MCF 10A (cell line): ENCODE measurements around the gene DOCK9. TPM values are rescaled to one million over a fixed set of nuclear protein-coding genes. Genes with fewer than 3 reads are reported as not detected.

ENCODE experiments used
- BruUV-seq: library from RNA; stranded (reverse); fragments of 400-500 nt; replicated peaks from 2 replicates; lab custom pipeline; 2021; lab: Mats Ljungman, UMichigan
- CTCF ChIA-PET: fragments of 300-600 bp; sonication (Branson Sonifier 250); formaldehyde crosslinking; extraction: SDS; loops from one replicate; lab custom pipeline; 2021; ENCODE audit warnings: antibody characterized with exemption, inconsistent platforms; lab: Yijun Ruan, JAX
- POLR2A ChIA-PET: fragments of 300-600, 350-650 bp; sonication (Branson Sonifier 250); formaldehyde crosslinking; extraction: SDS; loops from one replicate; lab custom pipeline; 2020; ENCODE audit warnings: antibody characterized with exemption, inconsistent platforms; lab: Yijun Ruan, JAX
- DNase-seq: peaks from one replicate; pipeline ENCODE4 v3.0.0-alpha.2; 2018; ENCODE audit not compliant: unreplicated experiment
- H3K27ac Mint-ChIP-seq: one replicate; pipeline ENCODE4 v1.8.0; 2022; ENCODE audit warnings: mild to moderate bottlenecking, low read depth, mixed read lengths; ENCODE audit not compliant: unreplicated experiment
- H3K27me3 Mint-ChIP-seq: one replicate; pipeline ENCODE4 v1.8.0; 2022; ENCODE audit warnings: mixed read lengths; ENCODE audit not compliant: insufficient read depth, unreplicated experiment
- H3K36me3 Mint-ChIP-seq: one replicate; pipeline ENCODE4 v1.8.0; 2022; ENCODE audit warnings: mild to moderate bottlenecking, moderate library complexity, mixed read lengths; ENCODE audit not compliant: insufficient read depth, unreplicated experiment
- H3K4me1 Mint-ChIP-seq: one replicate; pipeline ENCODE4 v1.8.0; 2022; ENCODE audit warnings: mixed read lengths; ENCODE audit not compliant: insufficient read depth, unreplicated experiment
- H3K4me3 Mint-ChIP-seq: one replicate; pipeline ENCODE4 v1.8.0; 2022; ENCODE audit warnings: mild to moderate bottlenecking, moderate library complexity, mixed read lengths; ENCODE audit not compliant: unreplicated experiment
- H3K9me3 Mint-ChIP-seq: one replicate; pipeline ENCODE4 v1.8.0; 2022; ENCODE audit warnings: mixed read lengths; ENCODE audit not compliant: unreplicated experiment
- CTCF ChIP-seq: fragments of 200-600 bp; IDR thresholded peaks from one replicate; pipeline ENCODE4 v1.8.0; 2022; ENCODE audit warnings: antibody characterized with exemption, mild to moderate bottlenecking; ENCODE audit not compliant: unreplicated experiment
- intact Hi-C: fragments of 100-400 bp; cut with micrococcal nuclease; formaldehyde crosslinking; loops from 2 replicates; pipeline ENCODE4 v1.14.1; 2022
- total RNA-seq: library from RNA; stranded (reverse); gene quantifications from 2 replicates; pipeline ENCODE4 v1.2.3, GENCODE V29; 2022

DOCK9 gene
- total RNA-seq, 1 experiment from 2014 or later: 77.0 TPM

GRCh38 chr13:98834254-98834960 lies 143.5 kb downstream of the DOCK9 start:
- peaks cover 9% of the 10 kb centered on the region for H3K4me1 Mint-ChIP-seq
- H3K27ac Mint-ChIP-seq: peak overlapping the region; percentile 74
- ChIA-PET CTCF (interaction anchor here (0.6 to 0.9 kb wide), 4 partner anchors 9 to 211 kb away, joined by 3 to 4 read pairs (median 3); no protein-coding TSS in a partner anchor), POLR2A (no interaction called here)
- H3K27me3 Mint-ChIP-seq: no peaks in the 10 kb centered on the region
- H3K4me3 Mint-ChIP-seq: no peak overlapping the region
- no peak for TF ChIP-seq CTCF
- intact Hi-C loops: no loop called here
- DNase-seq: no peak
- H3K9me3 Mint-ChIP-seq: no peaks in the 10 kb centered on the region
- peaks cover 37% of the 10 kb centered on the region for H3K36me3 Mint-ChIP-seq
- BruUV-seq: no TSS peak

- no peaks in the 10 kb centered on the region for H3K9me3 Mint-ChIP-seq
- peaks cover 52% of the 10 kb centered on the region for H3K36me3 Mint-ChIP-seq
- CTCF ChIA-PET: interaction anchor here (2.3 to 2.8 kb wide), 2 partner anchors 9 to 11 kb away, joined by 7 to 17 read pairs; no protein-coding TSS in a partner anchor
- H3K4me3 Mint-ChIP-seq: no peak overlapping the region
- no peak overlapping the region for H3K27ac Mint-ChIP-seq
- no peaks in the 10 kb centered on the region for H3K27me3 Mint-ChIP-seq
- peaks cover 9% of the 10 kb centered on the region for H3K4me1 Mint-ChIP-seq
- POLR2A ChIA-PET: no interaction called here
- TF ChIP-seq CTCF: no peak
- intact Hi-C loops: no loop called here
- no peak for DNase-seq
- BruUV-seq: no TSS peak
These were observed 146.6 kb downstream of the DOCK9 start for GRCh38 chr13:98831236-98831635.

- peaks cover 61% of the 10 kb centered on the region for H3K36me3 Mint-ChIP-seq
- intact Hi-C loops: no loop called here
- no TSS peak for BruUV-seq
These were observed 148.3 kb downstream of the DOCK9 start for GRCh38 chr13:98829541-98829940.

More at GRCh38 chr13:98829541-98829940, 148.3 kb downstream of the DOCK9 start:
- POLR2A ChIA-PET: no interaction called here
- H3K27ac Mint-ChIP-seq: no peak overlapping the region
- H3K4me3 Mint-ChIP-seq: no peak overlapping the region
- H3K9me3 Mint-ChIP-seq: no peaks in the 10 kb centered on the region
- TF ChIP-seq CTCF: no peak
- H3K4me1 Mint-ChIP-seq: peaks cover 2% of the 10 kb centered on the region
- CTCF ChIA-PET: interaction anchor here (0.5 to 2.3 kb wide), 5 partner anchors 9 to 217 kb away, joined by 3 to 19 read pairs (median 3); no protein-coding TSS in a partner anchor
- H3K27me3 Mint-ChIP-seq: no peaks in the 10 kb centered on the region
- no peak for DNase-seq
